SK-N-SH treated with all-trans-retinoic acid at 6 μM for 48 hours (cell line): Measurements from ENCODE around the gene SLC4A3.

ENCODE experiments used
- ARNTL ChIP-seq: fragments of 450-650 bp; formaldehyde crosslinking; IDR thresholded peaks from 2 replicates; pipeline ENCODE4 v1.5.0; 2020; ENCODE audit warnings: low read depth, mild to moderate bottlenecking, moderate library complexity, borderline replicate concordance
- BACH2 ChIP-seq: fragments of 250-450 bp; sonication (Bioruptor Pico); IDR thresholded peaks from 2 replicates; pipeline ENCODE4 v1.9.0; 2021; ENCODE audit warnings: mild to moderate bottlenecking, borderline replicate concordance
- CREB5 ChIP-seq: fragments of 250-450 bp; sonication (Bioruptor Pico); IDR thresholded peaks from 2 replicates; pipeline ENCODE4 v1.5.1; 2020; ENCODE audit warnings: low read depth, mild to moderate bottlenecking, moderate library complexity
- PATZ1 ChIP-seq: fragments of 250-450 bp; sonication (Bioruptor Pico); IDR thresholded peaks from 2 replicates; pipeline ENCODE4 v1.8.0; 2020; ENCODE audit warnings: mild to moderate bottlenecking, moderate library complexity, borderline replicate concordance
- PPARA ChIP-seq: fragments of 250-450 bp; sonication (Bioruptor Pico); IDR thresholded peaks from 2 replicates; pipeline ENCODE4 v1.5.0; 2020; ENCODE audit warnings: mild to moderate bottlenecking, borderline replicate concordance
- RARB ChIP-seq: fragments of 250-450 bp; sonication (Bioruptor Pico); IDR thresholded peaks from 2 replicates; pipeline ENCODE4 v1.8.0; 2021; ENCODE audit warnings: mild to moderate bottlenecking, moderate library complexity
- TCF4 ChIP-seq: fragments of 250-450 bp; sonication (Bioruptor Pico); IDR thresholded peaks from 2 replicates; pipeline ENCODE4 v1.8.0; 2021; ENCODE audit warnings: mild to moderate bottlenecking, moderate library complexity, borderline replicate concordance
- ZC3H10 ChIP-seq: fragments of 250-450 bp; sonication (Bioruptor Pico); IDR thresholded peaks from 2 replicates; pipeline ENCODE4 v1.5.1; 2021; ENCODE audit warnings: mild to moderate bottlenecking, moderate library complexity
- ZFP3 ChIP-seq: fragments of 250-450 bp; sonication (Bioruptor Pico); IDR thresholded peaks from 2 replicates; pipeline ENCODE4 v1.5.0; 2020; ENCODE audit warnings: mild to moderate bottlenecking, moderate library complexity
- ZFP30 ChIP-seq: fragments of 450-650 bp; formaldehyde crosslinking; IDR thresholded peaks from 2 replicates; pipeline ENCODE4 v1.5.0; 2022; ENCODE audit warnings: mild to moderate bottlenecking, moderate library complexity
- ZNF565 ChIP-seq: fragments of 450-650 bp; formaldehyde crosslinking; conservative IDR thresholded peaks from 2 replicates; pipeline ENCODE4 v1.5.0; 2020; ENCODE audit warnings: low read depth, mild to moderate bottlenecking, moderate library complexity
- ZNF8 ChIP-seq: fragments of 450-650 bp; formaldehyde crosslinking; IDR thresholded peaks from 2 replicates; pipeline ENCODE4 v1.5.0; 2020; ENCODE audit warnings: mild to moderate bottlenecking, moderate library complexity

GRCh38 chr2:219665926-219666325 lies 38.5 kb downstream of the SLC4A3 start:
- no peak for TF ChIP-seq ZNF565 (CRISPR knock-in tag)
- TF ChIP-seq PATZ1 (CRISPR knock-in tag): no peak
- TF ChIP-seq ZNF8: no peak
- no peak for TF ChIP-seq RARB (CRISPR knock-in tag)
- no peak for TF ChIP-seq ZFP3 (CRISPR knock-in tag)
- no peak for TF ChIP-seq PPARA (CRISPR knock-in tag)
- no peak for TF ChIP-seq CREB5 (CRISPR knock-in tag)
- TF ChIP-seq ARNTL: no peak
- TF ChIP-seq ZFP30 (CRISPR knock-in tag): no peak
- no peak for TF ChIP-seq ZC3H10 (CRISPR knock-in tag)
- TF ChIP-seq BACH2 (CRISPR knock-in tag): no peak
- no peak for TF ChIP-seq TCF4 (CRISPR knock-in tag)
